Measurements from ENCODE around the gene TGFBR2. TPM values are rescaled to one million over a fixed set of nuclear protein-coding genes. Genes with fewer than 3 reads are reported as not detected.

TGFBR2 gene
- polyA plus RNA-seq, 3 donors = 46.6 to 60.3 (median 57.0) TPM

- H3K4me1 Mint-ChIP-seq = peaks cover 26% of the 10 kb centered on the region
- no peak for DNase-seq
- no peaks in the 10 kb centered on the region for H3K9me3 ChIP-seq (replicated peaks in 1 of 2; ENCODE audit: control insufficient read depth in 1 of 2, insufficient read depth in 1 of 2, low read length in 2 of 2)
- peaks cover 91 to 95% of the 10 kb centered on the region in 2 donors for H3K36me3 Mint-ChIP-seq
- peaks cover 82 to 99% of the 10 kb centered on the region in 2 donors for H3K36me3 ChIP-seq (replicated peaks in 1 of 2; ENCODE audit: control insufficient read depth in 1 of 2, insufficient read depth in 2 of 2, low read length in 2 of 2)
- no peaks in the 10 kb centered on the region for H3K27me3 Mint-ChIP-seq (ENCODE audit: low read depth in 3 of 3)
- H3K27ac Mint-ChIP-seq = peak overlapping the region in 5 of 7 donors; percentile 18 to 76 (median 39)
- no peak for TF ChIP-seq CTCF (IDR thresholded peaks at IDR 0.05)
- H4K20me1 ChIP-seq (ENCODE audit: insufficient read depth, low read length) = peaks cover 100% of the 10 kb centered on the region
- WGBS (ENCODE audit: insufficient coverage) = 90% methylated on average over 4 of the region's 4 CpGs
- no peaks in the 10 kb centered on the region for H3K9me3 Mint-ChIP-seq
- H2AFZ ChIP-seq (ENCODE audit: insufficient read depth, low read depth, low read length, poor library complexity, severe bottlenecking) = no peak overlapping the region
- intact Hi-C loops (cut with micrococcal nuclease) = no loop called here
- H3K4me1 ChIP-seq (ENCODE audit: control insufficient read depth in 1 of 2, insufficient read depth in 2 of 2, low read length in 2 of 2) = peaks cover 15 to 20% of the 10 kb centered on the region in 2 donors
- H3K4me3 Mint-ChIP-seq = no peak overlapping the region
- H3K27me3 ChIP-seq (ENCODE audit: control insufficient read depth in 2 of 2, insufficient read depth in 2 of 2, low read length in 2 of 2) = no peaks in the 10 kb centered on the region
- H3K79me2 ChIP-seq (ENCODE audit: insufficient read depth, low read length) = peaks cover 72% of the 10 kb centered on the region
- no peak overlapping the region for H3K4me2 ChIP-seq (replicated peaks; ENCODE audit: extremely low read depth, low read length, poor library complexity, severe bottlenecking)
- H3K4me3 ChIP-seq (replicated peaks in 1 of 3; ENCODE audit: low read depth in 2 of 3, low read length in 3 of 3) = no peak overlapping the region
- peak overlapping the region in 1 of 2 donors; percentile 61 for H3K27ac ChIP-seq (ENCODE audit: low read depth in 1 of 2, low read length in 2 of 2)
- H3K9ac ChIP-seq (ENCODE audit: insufficient read depth, low read length, poor library complexity, severe bottlenecking) = no peak overlapping the region
These were observed 65.9 kb downstream of the TGFBR2 start for GRCh38 chr3:30672287-30672735.

- no peak overlapping the region for H2AFZ ChIP-seq (ENCODE audit: insufficient read depth, low read depth, low read length, poor library complexity, severe bottlenecking)
- Mint-ChIP-seq H3K4me1 (peaks cover 25% of the 10 kb centered on the region), H3K36me3 (peaks cover 95 to 98% of the 10 kb centered on the region in 2 donors), H3K27ac (peak overlapping the region in 5 of 7 donors; percentile 41 to 76 (median 68)), H3K9me3 (no peaks in the 10 kb centered on the region), H3K4me3 (no peak overlapping the region), H3K27me3 (ENCODE audit: low read depth in 3 of 3) (no peaks in the 10 kb centered on the region)
- peaks cover 75% of the 10 kb centered on the region for H3K79me2 ChIP-seq (ENCODE audit: insufficient read depth, low read length)
- H3K4me2 ChIP-seq (replicated peaks; ENCODE audit: extremely low read depth, low read length, poor library complexity, severe bottlenecking) = no peak overlapping the region
- peaks cover 100% of the 10 kb centered on the region for H4K20me1 ChIP-seq (ENCODE audit: insufficient read depth, low read length)
- H3K4me1 ChIP-seq (ENCODE audit: control insufficient read depth in 1 of 2, insufficient read depth in 2 of 2, low read length in 2 of 2) = peaks cover 15 to 20% of the 10 kb centered on the region in 2 donors
- WGBS (ENCODE audit: insufficient coverage) = no CpG with 5 or more reads among the region's 4 CpGs
- H3K36me3 ChIP-seq (replicated peaks in 1 of 2; ENCODE audit: control insufficient read depth in 1 of 2, insufficient read depth in 2 of 2, low read length in 2 of 2) = peaks cover 87 to 100% of the 10 kb centered on the region in 2 donors
- TF ChIP-seq CTCF (IDR thresholded peaks at IDR 0.05) = no peak
- intact Hi-C loops (cut with micrococcal nuclease) = no loop called here
- no peak overlapping the region for H3K9ac ChIP-seq (ENCODE audit: insufficient read depth, low read length, poor library complexity, severe bottlenecking)
- H3K4me3 ChIP-seq (replicated peaks in 1 of 3; ENCODE audit: low read depth in 2 of 3, low read length in 3 of 3) = no peak overlapping the region
- DNase-seq = no peak
- H3K27me3 ChIP-seq (ENCODE audit: control insufficient read depth in 2 of 2, insufficient read depth in 2 of 2, low read length in 2 of 2) = no peaks in the 10 kb centered on the region
- H3K27ac ChIP-seq (ENCODE audit: low read depth in 1 of 2, low read length in 2 of 2) = peak overlapping the region in 1 of 2 donors; percentile 61
- H3K9me3 ChIP-seq (replicated peaks in 1 of 2; ENCODE audit: control insufficient read depth in 1 of 2, insufficient read depth in 1 of 2, low read length in 2 of 2) = no peaks in the 10 kb centered on the region
These were observed 66.6 kb downstream of the TGFBR2 start for GRCh38 chr3:30672959-30673358.

Measured in CD14-positive monocyte (primary cell).